ENCODE results near the gene TMEM223. TPM values are rescaled to one million over a fixed set of nuclear protein-coding genes. Genes with fewer than 3 reads are reported as not detected.
A peak's percentile ranks its signal among the peaks of the same experiment; 100 is the strongest.

The TMEM223 gene
- 9.4 and 10.1 TPM in 2 replicates for total RNA-seq

GRCh38 chr11:62791501-62792201 is at the start of gene TMEM223:
Gene TMEM223, minus strand, starts transcription at chr11:62792006. Its CDS starts 12 bp downstream, at chr11:62791994.

GRCh38 chr11:62839050-62839945 is 47.5 kb upstream of the TMEM223 start, which contains the start of gene WDR74:
Gene WDR74, minus strand, starts transcription at chr11:62839590. Its CDS starts 20 bp downstream, at chr11:62839570.

GRCh38 chr11:62832336-62833234 is 40.8 kb upstream of the TMEM223 start, which contains the start of gene TEX54:
Gene TEX54, minus strand, starts transcription at chr11:62832841.

GRCh38 chr11:62831520-62832335 is 39.9 kb upstream of the TMEM223 start, which contains the start of gene STX5:
Gene STX5, minus strand, starts transcription at chr11:62832051. Its CDS starts 808 bp downstream, at chr11:62831243.

GRCh38 chr11:62805076-62805892 is 13.5 kb upstream of the TMEM223 start, which contains the start of gene NXF1:
Gene NXF1, minus strand, starts transcription at chr11:62805440. Its CDS starts 84 bp downstream, at chr11:62805356.

GRCh38 chr11:62787005-62787759 is 4.6 kb downstream of the TMEM223 start, which contains the start of gene TMEM179B:
Gene TMEM179B, plus strand, starts transcription at chr11:62787402. Its CDS starts 30 bp downstream, at chr11:62787432.

GRCh38 chr11:62771144-62772021 is 20.4 kb downstream of the TMEM223 start, which contains the start of gene TAF6L:
Gene TAF6L, plus strand, starts transcription at chr11:62771396. Its CDS starts 4,388 bp downstream, at chr11:62775784.

GRCh38 chr11:62753736-62754603 is 37.8 kb downstream of the TMEM223 start, which contains the start of gene ZBTB3:
Gene ZBTB3, minus strand, starts transcription at chr11:62754160. Its CDS starts 496 bp downstream, at chr11:62753664.

Small RNA genes lying within 50 kb of the gene (small RNA-seq; reads per million reads assigned to genes)
- gene MIR6514 (0.72 reads per million, percentile 27 among the genes with 10 or more reads in this experiment), gene RNU6-118P (not detected)

Other genes with a start within 250 kb of the TMEM223 start
- gene AHNAK, start 245.2 kb downstream of the TMEM223 start, total RNA-seq = 983 and 1,139 TPM in 2 replicates
- 1,360 and 1,368 TPM in 2 replicates for gene EEF1G, start 218.1 kb downstream of the TMEM223 start, total RNA-seq
- 6.8 TPM in 2 replicates for gene TUT1, start 200.5 kb downstream of the TMEM223 start, total RNA-seq
- gene MTA2, start 190.1 kb downstream of the TMEM223 start, total RNA-seq = 95.1 and 110 TPM in 2 replicates
- 30.4 and 34.6 TPM in 2 replicates for gene EML3, start 179.2 kb downstream of the TMEM223 start, total RNA-seq
- gene ROM1, start 178.7 kb downstream of the TMEM223 start, total RNA-seq = 9.3 and 10.6 TPM in 2 replicates
- 12.3 and 14.1 TPM in 2 replicates for gene B3GAT3, start 170.0 kb downstream of the TMEM223 start, total RNA-seq
- 251 and 282 TPM in 2 replicates for gene GANAB, start 145.4 kb downstream of the TMEM223 start, total RNA-seq
- 19.9 and 20.5 TPM in 2 replicates for gene INTS5, start 138.7 kb downstream of the TMEM223 start, total RNA-seq
- gene C11orf98, start 126.8 kb downstream of the TMEM223 start, total RNA-seq = 26.1 TPM in 2 replicates
- gene CSKMT, start 126.7 kb downstream of the TMEM223 start, total RNA-seq = 5.7 and 8.2 TPM in 2 replicates
- 4.2 and 4.8 TPM in 2 replicates for gene UQCC3, start 120.3 kb downstream of the TMEM223 start, total RNA-seq
- gene LBHD1, start 119.7 kb downstream of the TMEM223 start, total RNA-seq = 4.0 and 6.1 TPM in 2 replicates
- 102 and 103 TPM in 2 replicates for gene UBXN1, start 112.9 kb downstream of the TMEM223 start, total RNA-seq
- 20.1 and 20.6 TPM in 2 replicates for gene LRRN4CL, start 102.5 kb downstream of the TMEM223 start, total RNA-seq
- gene BSCL2, start 84.6 kb downstream of the TMEM223 start, total RNA-seq = 52.7 and 54.8 TPM in 2 replicates
- not detected in 2 replicates for gene GNG3, start 84.3 kb downstream of the TMEM223 start, total RNA-seq
- 14.2 and 15.3 TPM in 2 replicates for gene HNRNPUL2, start 64.5 kb downstream of the TMEM223 start, total RNA-seq
- 34.2 and 37.4 TPM in 2 replicates for gene TTC9C, start 63.5 kb downstream of the TMEM223 start, total RNA-seq
- gene ZBTB3, start 37.8 kb downstream of the TMEM223 start, total RNA-seq = 12.7 and 13.5 TPM in 2 replicates
- gene POLR2G, start 30.4 kb downstream of the TMEM223 start, total RNA-seq = 62.4 and 64.4 TPM in 2 replicates
- gene TAF6L, start 20.6 kb downstream of the TMEM223 start, total RNA-seq = 10.8 and 13.7 TPM in 2 replicates
- gene TMEM179B, start 4.6 kb downstream of the TMEM223 start, total RNA-seq = 33.9 and 41.3 TPM in 2 replicates
- gene NXF1, start 13.4 kb upstream of the TMEM223 start, total RNA-seq = 35.2 and 35.7 TPM in 2 replicates
- 35.0 and 37.1 TPM in 2 replicates for gene STX5, start 40.0 kb upstream of the TMEM223 start, total RNA-seq
- not detected in 2 replicates for gene TEX54, start 40.8 kb upstream of the TMEM223 start, total RNA-seq
- 23.8 and 26.1 TPM in 2 replicates for gene WDR74, start 47.6 kb upstream of the TMEM223 start, total RNA-seq
- 198 and 208 TPM in 2 replicates for gene SLC3A2, start 88.9 kb upstream of the TMEM223 start, total RNA-seq
- not detected in 2 replicates for gene CHRM1, start 129.4 kb upstream of the TMEM223 start, total RNA-seq
- not detected in 2 replicates for gene SLC22A6, start 193.0 kb upstream of the TMEM223 start, total RNA-seq
- gene SLC22A8, start 223.8 kb upstream of the TMEM223 start, total RNA-seq = not detected in 2 replicates